Measurements from ENCODE around the gene CYP27A1. TPM values are rescaled to one million over a fixed set of nuclear protein-coding genes. Genes with fewer than 3 reads are reported as not detected.

CYP27A1 gene
- total RNA-seq, 6 experiments from 2014 or later = 209 to 463 (median 238) TPM

- intact Hi-C loops (cut with DNase I) = no loop called here
- Histone ChIP-seq H3K4me1 (peaks cover 0 to 24% (median 11%) of the 10 kb centered on the region in 4 donors), H3K27me3 (no peaks in the 10 kb centered on the region), H3K27ac (peak overlapping the region in 2 of 3 donors; percentile 0 to 41), H3K9me3 (no peaks in the 10 kb centered on the region), H3K36me3 (peaks cover 0 to 32% (median 3%) of the 10 kb centered on the region in 4 donors), H3K4me3 (no peak overlapping the region)
- 79% methylated on average over 4 of the region's 4 CpGs for WGBS (ENCODE audit: insufficient coverage, low coverage, low lambda C conversion rate, missing lambda C conversion rate)
- TF ChIP-seq POLR2A (IDR thresholded peaks at IDR 0.05) (no peak), CTCF (IDR thresholded peaks at IDR 0.05) (no peak)
- DNase-seq (no peak), ATAC-seq (no peak)
These were observed 25.7 kb downstream of the CYP27A1 start for GRCh38 chr2:218807626-218808025.

GRCh38 chr2:218809515-218809914 lies 27.6 kb downstream of the CYP27A1 start:
- ATAC-seq = no peak
- TF ChIP-seq POLR2A (IDR thresholded peaks at IDR 0.05) (no peak), CTCF (IDR thresholded peaks at IDR 0.05) (no peak)
- 92% methylated on average over 2 of the region's 12 CpGs for WGBS (ENCODE audit: insufficient coverage, low coverage, low lambda C conversion rate, missing lambda C conversion rate)

GRCh38 chr2:218810256-218810655 lies 28.3 kb downstream of the CYP27A1 start:
- intact Hi-C loops (cut with DNase I) = no loop called here
- TF ChIP-seq POLR2A (IDR thresholded peaks at IDR 0.05) (no peak), CTCF (IDR thresholded peaks at IDR 0.05) (no peak)
- peaks cover 0 to 58% (median 20%) of the 10 kb centered on the region in 4 donors for H3K36me3 ChIP-seq
- WGBS (ENCODE audit: insufficient coverage, low coverage, low lambda C conversion rate, missing lambda C conversion rate) = 70% methylated on average over 2 of the region's 2 CpGs
- DNase-seq = no peak
- peaks cover 0 to 24% (median 11%) of the 10 kb centered on the region in 4 donors for H3K4me1 ChIP-seq
- H3K27me3 ChIP-seq = no peaks in the 10 kb centered on the region
- H3K4me3 ChIP-seq = no peak overlapping the region
- H3K27ac ChIP-seq = no peak overlapping the region
- no peaks in the 10 kb centered on the region for H3K9me3 ChIP-seq
- no peak for ATAC-seq

More at GRCh38 chr2:218809515-218809914, 27.6 kb downstream of the CYP27A1 start:
- peaks cover 0 to 24% (median 11%) of the 10 kb centered on the region in 4 donors for H3K4me1 ChIP-seq
- H3K9me3 ChIP-seq = no peaks in the 10 kb centered on the region
- H3K27me3 ChIP-seq = no peaks in the 10 kb centered on the region
- H3K4me3 ChIP-seq = no peak overlapping the region
- no peak for DNase-seq
- no peak overlapping the region for H3K27ac ChIP-seq
- peaks cover 0 to 50% (median 16%) of the 10 kb centered on the region in 4 donors for H3K36me3 ChIP-seq
- intact Hi-C loops (cut with DNase I) = no loop called here

- Histone ChIP-seq H3K27ac (no peak overlapping the region), H3K4me1 (peaks cover 0 to 15% (median 7%) of the 10 kb centered on the region in 4 donors), H3K4me3 (no peak overlapping the region), H3K27me3 (no peaks in the 10 kb centered on the region), H3K36me3 (peaks cover 0 to 69% (median 26%) of the 10 kb centered on the region in 4 donors), H3K9me3 (no peaks in the 10 kb centered on the region)
- TF ChIP-seq POLR2A (IDR thresholded peaks at IDR 0.05) (no peak), CTCF (IDR thresholded peaks at IDR 0.05) (no peak)
- intact Hi-C loops (cut with DNase I) = no loop called here
- ATAC-seq = peak in 1 of 4 donors; percentile 34
- WGBS (ENCODE audit: insufficient coverage, low coverage, low lambda C conversion rate, missing lambda C conversion rate) = 90% methylated on average over 2 of the region's 4 CpGs
- DNase-seq = no peak
These were observed 29.4 kb downstream of the CYP27A1 start for GRCh38 chr2:218811382-218811781.
